ENCODE data around the gene TCEAL2.
"Not testable (repeated sequence)": the region's sequence is repeated elsewhere in the genome, so short reads cannot be mapped to it uniquely, and the experiment has no call there.

The TCEAL2 gene

DNA sequence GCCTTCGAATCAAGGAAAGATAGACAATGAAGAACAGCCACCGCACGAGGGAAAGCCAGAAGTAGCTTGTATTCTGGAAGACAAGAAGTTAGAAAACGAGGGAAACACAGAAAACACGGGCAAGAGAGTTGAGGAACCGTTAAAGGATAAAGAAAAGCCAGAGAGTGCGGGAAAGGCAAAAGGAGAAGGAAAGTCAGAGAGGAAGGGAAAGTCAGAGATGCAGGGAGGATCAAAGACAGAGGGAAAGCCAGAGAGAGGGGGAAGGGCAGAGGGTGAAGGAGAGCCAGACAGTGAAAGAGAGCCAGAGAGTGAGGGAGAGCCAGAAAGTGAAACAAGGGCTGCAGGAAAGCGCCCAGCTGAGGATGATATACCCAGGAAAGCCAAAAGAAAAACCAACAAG is 1.4 kb downstream of the TCEAL2 start:
- Histone ChIP-seq H3K4me1 (ENCODE audit: control extremely low read depth in 1 of 4, control insufficient read depth in 4 of 4, insufficient read depth in 4 of 4, low read length in 3 of 4) (peaks cover 0 to 7% (median 0%) of the 10 kb centered on the region in 4 experiments), H3K27me3 (replicated peaks in 2 of 5; ENCODE audit: control insufficient read depth in 4 of 5, insufficient read depth in 5 of 5, low read length in 4 of 5) (peaks cover 3 to 19% (median 7%) of the 10 kb centered on the region in 5 experiments), H3K9me3 (ENCODE audit: control extremely low read depth in 1 of 5, control insufficient read depth in 4 of 5, insufficient read depth in 2 of 5, low read depth in 1 of 5, low read length in 4 of 5) (no peaks in the 10 kb centered on the region), H3K36me3 (ENCODE audit: control insufficient read depth in 4 of 4, insufficient read depth in 4 of 4, low read length in 3 of 4) (no peaks in the 10 kb centered on the region), H3K4me3 (ENCODE audit: control insufficient read depth in 1 of 7, extremely low read depth in 1 of 7, insufficient read depth in 4 of 7, low read depth in 2 of 7, low read length in 6 of 7) (no peak overlapping the region), H3K27ac (ENCODE audit: insufficient read depth in 1 of 2, low read depth in 1 of 2, low read length in 2 of 2, poor library complexity in 1 of 2, severe bottlenecking in 2 of 2) (no peak overlapping the region)
- CTCF ChIA-PET, result no interaction called here
- 62% methylated on average over 8 of the region's 8 CpGs for WGBS (ENCODE audit: insufficient coverage)
- no peak for DNase-seq
- POLR2A ChIA-PET, result no interaction called here

DNA sequence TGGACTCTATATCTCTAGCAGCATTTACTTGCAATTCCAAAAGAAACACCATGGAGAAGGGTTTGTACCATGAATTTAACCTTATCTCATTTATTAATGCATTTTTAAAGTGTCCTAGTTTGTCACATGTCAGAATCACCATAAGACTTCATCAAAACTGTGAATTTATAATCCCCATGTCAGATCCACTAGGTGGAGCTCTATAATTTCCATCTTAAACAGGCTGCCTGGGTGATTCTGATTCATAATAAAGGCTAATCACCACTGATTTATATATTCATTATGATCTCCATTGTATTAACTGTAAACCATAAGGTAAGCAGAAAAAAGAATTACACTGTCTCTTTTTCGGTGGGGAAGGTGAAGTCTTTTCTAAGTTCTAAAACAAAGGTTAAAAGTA is 4.0 kb downstream of the TCEAL2 start:
- Histone ChIP-seq H3K36me3 (ENCODE audit: control insufficient read depth in 4 of 4, insufficient read depth in 4 of 4, low read length in 3 of 4) (no peaks in the 10 kb centered on the region), H3K4me1 (ENCODE audit: control extremely low read depth in 1 of 4, control insufficient read depth in 4 of 4, insufficient read depth in 4 of 4, low read length in 3 of 4) (peaks cover 0 to 7% (median 0%) of the 10 kb centered on the region in 4 experiments), H3K27me3 (replicated peaks in 2 of 5; ENCODE audit: control insufficient read depth in 4 of 5, insufficient read depth in 5 of 5, low read length in 4 of 5) (peaks cover 1 to 25% (median 4%) of the 10 kb centered on the region in 5 experiments), H3K4me3 (ENCODE audit: control insufficient read depth in 1 of 7, extremely low read depth in 1 of 7, insufficient read depth in 4 of 7, low read depth in 2 of 7, low read length in 6 of 7) (no peak overlapping the region), H3K9me3 (ENCODE audit: control extremely low read depth in 1 of 5, control insufficient read depth in 4 of 5, insufficient read depth in 2 of 5, low read depth in 1 of 5, low read length in 4 of 5) (no peaks in the 10 kb centered on the region), H3K27ac (ENCODE audit: insufficient read depth in 1 of 2, low read depth in 1 of 2, low read length in 2 of 2, poor library complexity in 1 of 2, severe bottlenecking in 2 of 2) (no peak overlapping the region)
- no CpG with 5 or more reads among the region's 1 CpG for WGBS (ENCODE audit: insufficient coverage)
- ChIA-PET CTCF (no interaction called here), POLR2A (no interaction called here)
- peak; percentile 22 to 38 (median 33) for DNase-seq

DNA sequence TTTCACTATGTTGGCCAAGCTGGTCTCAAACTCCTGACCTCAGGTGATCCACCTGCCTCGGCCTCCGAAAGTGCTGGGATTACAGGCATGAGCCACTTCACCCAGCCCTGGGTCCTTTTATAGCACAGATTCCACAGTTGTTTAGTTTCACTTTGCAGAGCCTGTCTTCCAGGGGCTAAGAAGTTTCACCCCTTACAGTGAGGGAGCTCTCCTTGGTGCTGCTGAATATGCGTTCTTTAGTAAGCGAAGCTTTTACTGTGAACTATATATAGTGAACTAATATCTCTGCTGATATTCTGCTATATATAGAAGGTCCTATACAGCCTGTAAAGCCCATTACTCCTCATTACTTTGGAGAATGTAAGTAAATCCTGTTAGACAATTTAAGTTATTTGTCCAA is 12.6 kb downstream of the TCEAL2 start:
- ChIA-PET POLR2A (no interaction called here), CTCF (no interaction called here)
- Histone ChIP-seq H3K4me3 (ENCODE audit: control insufficient read depth in 1 of 7, extremely low read depth in 1 of 7, insufficient read depth in 4 of 7, low read depth in 2 of 7, low read length in 6 of 7) (no peak overlapping the region), H3K4me1 (ENCODE audit: control extremely low read depth in 1 of 4, control insufficient read depth in 4 of 4, insufficient read depth in 4 of 4, low read length in 3 of 4) (no peaks in the 10 kb centered on the region), H3K36me3 (ENCODE audit: control insufficient read depth in 4 of 4, insufficient read depth in 4 of 4, low read length in 3 of 4) (no peaks in the 10 kb centered on the region), H3K27ac (ENCODE audit: insufficient read depth in 1 of 2, low read depth in 1 of 2, low read length in 2 of 2, poor library complexity in 1 of 2, severe bottlenecking in 2 of 2) (no peak overlapping the region), H3K9me3 (ENCODE audit: control extremely low read depth in 1 of 5, control insufficient read depth in 4 of 5, insufficient read depth in 2 of 5, low read depth in 1 of 5, low read length in 4 of 5) (no peaks in the 10 kb centered on the region), H3K27me3 (replicated peaks in 2 of 5; ENCODE audit: control insufficient read depth in 4 of 5, insufficient read depth in 5 of 5, low read length in 4 of 5) (peaks cover 0 to 34% (median 5%) of the 10 kb centered on the region in 5 experiments)
- 78% methylated on average over 2 of the region's 4 CpGs for WGBS (ENCODE audit: insufficient coverage)
- DNase-seq, result peak; percentile 5 to 56 (median 46)

DNA sequence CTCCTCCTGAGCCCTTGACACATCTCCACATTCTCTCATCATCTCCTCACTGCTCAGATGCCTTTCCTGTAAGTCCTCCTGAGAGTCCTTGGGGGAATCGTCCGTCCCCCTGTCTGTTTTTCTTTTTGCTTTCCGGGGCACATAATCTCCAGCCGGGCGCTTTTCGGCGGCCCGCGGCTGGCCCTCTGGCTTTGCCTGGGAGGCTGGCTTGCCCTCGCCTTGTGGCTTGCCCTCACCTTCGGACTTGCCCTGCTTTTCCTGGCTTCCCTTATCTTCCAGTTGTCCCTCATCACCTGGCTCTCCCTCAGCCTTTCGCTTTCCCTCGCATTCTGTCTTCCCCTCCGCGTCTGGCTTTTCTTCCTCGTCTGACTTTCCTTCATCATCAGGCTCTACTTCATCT is 15.4 kb downstream of the TCEAL2 start:
- POLR2A ChIA-PET; DNase-seq; H3K9me3 ChIP-seq (ENCODE audit: control extremely low read depth in 1 of 5, control insufficient read depth in 4 of 5, insufficient read depth in 2 of 5, low read depth in 1 of 5, low read length in 4 of 5); CTCF ChIA-PET; H3K36me3 ChIP-seq (ENCODE audit: control insufficient read depth in 4 of 4, insufficient read depth in 4 of 4, low read length in 3 of 4); H3K4me1 ChIP-seq (ENCODE audit: control extremely low read depth in 1 of 4, control insufficient read depth in 4 of 4, insufficient read depth in 4 of 4, low read length in 3 of 4); H3K4me3 ChIP-seq (ENCODE audit: control insufficient read depth in 1 of 7, extremely low read depth in 1 of 7, insufficient read depth in 4 of 7, low read depth in 2 of 7, low read length in 6 of 7); H3K27ac ChIP-seq (ENCODE audit: insufficient read depth in 1 of 2, low read depth in 1 of 2, low read length in 2 of 2, poor library complexity in 1 of 2, severe bottlenecking in 2 of 2): not testable (repeated sequence)
- WGBS (ENCODE audit: insufficient coverage), result 77% methylated on average over 11 of the region's 16 CpGs
- peaks cover 3 to 40% (median 7%) of the 10 kb centered on the region in 5 experiments for H3K27me3 ChIP-seq (replicated peaks in 2 of 5; ENCODE audit: control insufficient read depth in 4 of 5, insufficient read depth in 5 of 5, low read length in 4 of 5)

DNA sequence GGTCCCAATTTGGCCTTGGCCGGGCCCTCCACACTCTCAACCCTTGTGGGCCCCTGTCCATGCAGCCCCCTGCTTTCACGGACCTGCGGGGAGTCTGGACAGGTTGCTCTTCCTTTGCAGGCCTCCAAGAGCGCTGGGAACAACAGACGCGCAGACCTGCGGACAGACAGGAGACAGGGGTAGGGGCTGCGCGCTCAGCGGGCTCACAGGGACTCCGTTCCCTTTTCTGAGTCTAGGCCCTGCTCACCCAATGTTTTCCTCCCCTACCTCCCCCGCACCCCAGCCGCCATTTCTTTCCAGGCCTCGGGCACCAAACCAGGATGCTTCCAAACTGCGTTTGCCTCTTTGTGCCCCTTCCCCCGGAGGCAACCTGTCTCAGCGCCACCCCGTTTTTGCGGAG is 16.2 kb downstream of the TCEAL2 start:
- CTCF ChIA-PET, POLR2A ChIA-PET: not testable (repeated sequence)
- 35% methylated on average over 18 of the region's 19 CpGs for WGBS (ENCODE audit: insufficient coverage)

DNA sequence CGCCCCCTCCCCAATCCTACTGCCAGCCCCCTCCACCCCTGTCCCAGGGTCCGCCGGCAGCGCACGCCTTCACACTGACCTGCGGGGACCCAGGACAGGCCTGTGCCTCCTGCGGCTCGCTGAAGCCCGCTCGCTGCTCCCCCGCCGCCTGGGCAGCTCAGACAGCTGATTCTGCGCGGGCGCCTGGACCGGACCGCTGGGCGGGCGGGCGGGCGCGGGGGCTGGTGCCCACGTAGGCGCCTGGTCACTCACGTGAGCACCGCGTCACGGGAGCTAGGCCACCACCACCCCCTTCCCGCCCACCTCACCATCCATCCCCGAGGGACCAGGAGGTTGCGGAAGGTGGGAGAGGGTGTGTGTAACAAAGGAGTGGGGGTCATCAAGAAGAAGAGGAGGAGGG is 16.8 kb downstream of the TCEAL2 start, which contains the start of gene TCEAL6:
Gene TCEAL6, minus strand, starts transcription at position 208 of the 400 bp plus-strand sequence.
- DNase-seq; H3K36me3 ChIP-seq (ENCODE audit: control insufficient read depth in 4 of 4, insufficient read depth in 4 of 4, low read length in 3 of 4); H3K4me1 ChIP-seq (ENCODE audit: control extremely low read depth in 1 of 4, control insufficient read depth in 4 of 4, insufficient read depth in 4 of 4, low read length in 3 of 4); H3K9me3 ChIP-seq (ENCODE audit: control extremely low read depth in 1 of 5, control insufficient read depth in 4 of 5, insufficient read depth in 2 of 5, low read depth in 1 of 5, low read length in 4 of 5); H3K27ac ChIP-seq (ENCODE audit: insufficient read depth in 1 of 2, low read depth in 1 of 2, low read length in 2 of 2, poor library complexity in 1 of 2, severe bottlenecking in 2 of 2); H3K4me3 ChIP-seq (ENCODE audit: control insufficient read depth in 1 of 7, extremely low read depth in 1 of 7, insufficient read depth in 4 of 7, low read depth in 2 of 7, low read length in 6 of 7); POLR2A ChIA-PET; CTCF ChIA-PET: not testable (repeated sequence)
- WGBS (ENCODE audit: insufficient coverage), result 80% methylated on average over 2 of the region's 31 CpGs
- H3K27me3 ChIP-seq (replicated peaks in 2 of 5; ENCODE audit: control insufficient read depth in 4 of 5, insufficient read depth in 5 of 5, low read length in 4 of 5), result peaks cover 0 to 40% (median 4%) of the 10 kb centered on the region in 5 experiments

More for the DNA sequence above, 16.2 kb downstream of the TCEAL2 start:
- H3K27me3 ChIP-seq (replicated peaks in 2 of 5; ENCODE audit: control insufficient read depth in 4 of 5, insufficient read depth in 5 of 5, low read length in 4 of 5), result peaks cover 0 to 40% (median 4%) of the 10 kb centered on the region in 5 experiments
- not testable (repeated sequence) for H3K36me3 ChIP-seq (ENCODE audit: control insufficient read depth in 4 of 4, insufficient read depth in 4 of 4, low read length in 3 of 4); H3K9me3 ChIP-seq (ENCODE audit: control extremely low read depth in 1 of 5, control insufficient read depth in 4 of 5, insufficient read depth in 2 of 5, low read depth in 1 of 5, low read length in 4 of 5); H3K4me1 ChIP-seq (ENCODE audit: control extremely low read depth in 1 of 4, control insufficient read depth in 4 of 4, insufficient read depth in 4 of 4, low read length in 3 of 4); H3K4me3 ChIP-seq (ENCODE audit: control insufficient read depth in 1 of 7, extremely low read depth in 1 of 7, insufficient read depth in 4 of 7, low read depth in 2 of 7, low read length in 6 of 7); DNase-seq; H3K27ac ChIP-seq (ENCODE audit: insufficient read depth in 1 of 2, low read depth in 1 of 2, low read length in 2 of 2, poor library complexity in 1 of 2, severe bottlenecking in 2 of 2)

DNA sequence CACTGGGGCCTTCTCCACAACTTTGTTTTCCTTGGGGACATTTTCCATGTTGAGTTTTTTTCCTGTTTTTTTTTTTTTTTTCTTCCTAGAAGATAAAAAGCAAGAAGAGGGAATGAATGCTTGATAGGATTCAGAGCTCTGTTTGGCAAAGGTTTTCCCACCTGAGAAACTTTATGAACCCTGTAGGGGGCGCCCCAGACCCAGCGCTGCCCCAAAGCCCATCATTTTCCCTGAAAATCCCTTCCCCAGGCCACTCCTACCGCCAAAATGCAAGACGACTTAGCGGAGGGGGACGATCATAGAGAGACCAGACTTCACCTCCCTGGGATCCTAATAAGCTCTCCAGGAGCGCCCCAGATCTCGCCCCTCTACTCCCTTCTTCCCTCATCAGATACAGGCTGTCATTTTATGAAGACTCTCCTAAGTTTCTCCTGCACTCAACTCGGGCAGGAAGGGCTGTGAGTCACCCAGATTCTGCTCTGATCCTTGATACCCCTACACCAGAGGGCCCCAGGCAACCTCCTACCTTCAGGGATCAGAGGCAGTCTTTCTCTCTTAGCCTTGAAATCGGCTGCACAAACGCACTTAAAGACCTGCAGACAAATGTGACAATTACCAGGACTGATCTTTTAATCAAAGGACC is 28.9 kb downstream of the TCEAL2 start:
- 17% methylated on average over 8 of the region's 11 CpGs for WGBS (ENCODE audit: insufficient coverage)
- Histone ChIP-seq H3K4me1 (ENCODE audit: control extremely low read depth in 1 of 4, control insufficient read depth in 4 of 4, insufficient read depth in 4 of 4, low read length in 3 of 4) (peaks cover 0 to 12% (median 2%) of the 10 kb centered on the region in 4 experiments), H3K27ac (ENCODE audit: insufficient read depth in 1 of 2, low read depth in 1 of 2, low read length in 2 of 2, poor library complexity in 1 of 2, severe bottlenecking in 2 of 2) (peak overlapping the region in 1 of 2 experiments; percentile 50), H3K9me3 (ENCODE audit: control extremely low read depth in 1 of 5, control insufficient read depth in 4 of 5, insufficient read depth in 2 of 5, low read depth in 1 of 5, low read length in 4 of 5) (no peaks in the 10 kb centered on the region), H3K4me3 (ENCODE audit: control insufficient read depth in 1 of 7, extremely low read depth in 1 of 7, insufficient read depth in 4 of 7, low read depth in 2 of 7, low read length in 6 of 7) (peak overlapping the region in 3 of 7 experiments; percentile 67 to 81 (median 77)), H3K27me3 (replicated peaks in 2 of 5; ENCODE audit: control insufficient read depth in 4 of 5, insufficient read depth in 5 of 5, low read length in 4 of 5) (peaks cover 0 to 3% (median 0%) of the 10 kb centered on the region in 5 experiments), H3K36me3 (ENCODE audit: control insufficient read depth in 4 of 4, insufficient read depth in 4 of 4, low read length in 3 of 4) (no peaks in the 10 kb centered on the region)
- POLR2A ChIA-PET, result no interaction called here
- DNase-seq, result peak; percentile 11 to 35 (median 17)
- CTCF ChIA-PET, result no interaction called here
